ENCODE measurements around the gene BACH2. TPM values are rescaled to one million over a fixed set of nuclear protein-coding genes. Genes with fewer than 3 reads are reported as not detected.

BACH2 gene
- total and polyA plus RNA-seq, 9 of the 15 experiments (the other 6 are each of a cell fraction or from before 2014, with no cell fraction given): 0.06 to 3.1 (median 0.59) TPM

DNA sequence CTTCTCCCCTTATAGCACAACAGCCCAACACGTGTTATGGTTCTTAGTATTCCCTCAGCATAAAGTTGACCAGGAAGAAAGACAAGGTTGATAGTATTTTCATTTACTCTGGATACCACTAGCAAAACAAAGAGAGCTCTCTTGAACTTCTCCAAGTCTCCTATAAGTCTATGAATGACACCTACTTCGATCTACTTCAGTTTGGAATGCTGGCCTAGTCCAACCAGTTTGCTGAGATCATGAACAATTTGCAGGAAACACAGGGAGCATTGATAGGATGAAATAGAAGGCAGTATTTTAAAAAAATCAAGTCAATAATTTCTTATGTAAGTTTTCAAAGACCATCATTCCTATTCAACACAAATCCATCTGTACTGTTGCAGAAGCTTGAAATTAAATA, 308.8 kb downstream of the BACH2 start (continued):
- TF ChIP-seq IRF1 (CRISPR knock-in tag; IDR thresholded peaks at IDR 0.05; ENCODE audit: borderline replicate concordance) (no peak), POLR2H (tag; IDR thresholded peaks at IDR 0.05; ENCODE audit: low read depth) (no peak), CHD4 (IDR thresholded peaks at IDR 0.05; ENCODE audit: insufficient read depth, insufficient replicate concordance, low read depth, low read length, poor library complexity, severe bottlenecking) (no peak), MTA1 (IDR thresholded peaks at IDR 0.05; ENCODE audit: borderline replicate concordance) (no peak)

DNA sequence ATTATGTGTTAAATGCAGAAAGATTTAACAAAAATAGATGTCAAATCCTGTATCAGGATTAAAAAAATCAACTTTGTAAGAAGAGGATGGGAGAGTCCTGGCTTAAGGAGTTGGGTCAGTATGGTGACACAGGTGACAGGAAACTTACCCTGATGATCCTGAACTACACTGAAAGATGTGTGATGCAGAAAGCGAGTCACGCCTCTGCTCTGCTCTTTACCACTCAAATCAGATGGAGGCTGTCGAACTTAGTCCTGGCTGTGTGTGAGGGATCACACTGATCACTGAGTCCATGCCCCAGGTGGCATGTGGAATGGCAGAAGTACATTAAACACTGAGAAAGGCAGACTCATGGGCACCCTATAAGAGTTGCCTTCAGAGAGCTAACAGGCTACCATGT, 309.5 kb downstream of the BACH2 start:
- no peaks in the 10 kb centered on the region for H4K20me1 ChIP-seq (replicated peaks; ENCODE audit: control insufficient read depth, insufficient read depth, low read length)
- H3K79me2 ChIP-seq (ENCODE audit: control insufficient read depth, insufficient read depth, low read length): no peaks in the 10 kb centered on the region
- no peak overlapping the region for H3K9ac ChIP-seq (ENCODE audit: insufficient read depth in 1 of 2, low read depth in 2 of 2, low read length in 2 of 2)
- no peaks in the 10 kb centered on the region for H3K36me3 ChIP-seq (ENCODE audit: control insufficient read depth, insufficient read depth, low read length)
- POLR2A ChIA-PET: no interaction called here
- ATAC-seq: no peak
- H3K4me1 ChIP-seq (replicated peaks in 1 of 2; ENCODE audit: control insufficient read depth in 2 of 2, insufficient read depth in 2 of 2, low read length in 2 of 2): 0 out of 5 replicates have a peak, but pooled peaks cover 0 to 2% of the 10 kb centered on the region in 2 experiments
- H2AFZ ChIP-seq (ENCODE audit: low read depth, low read length): no peak overlapping the region
- no peak overlapping the region for H3K27ac ChIP-seq (ENCODE audit: extremely low read depth, low read depth, low read length)
- intact Hi-C loops (cut with micrococcal nuclease) (no loop called here), in situ Hi-C loops (cut with MboI) (no loop called here)
- H3K9me3 ChIP-seq (replicated peaks; ENCODE audit: control insufficient read depth, insufficient read depth, low read depth, low read length): no peaks in the 10 kb centered on the region
- no peak overlapping the region for H3K4me2 ChIP-seq (ENCODE audit: insufficient read depth, low read length)
- H3K4me3 ChIP-seq: no peak overlapping the region
- BruUV-seq (replicated peaks): no TSS peak
- CTCF ChIA-PET (ENCODE audit: low intra/inter-chr PET ratio): no interaction called here
- WGBS (ENCODE audit: insufficient coverage, low coverage, missing lambda C conversion rate): 9% methylated on average over 3 of the region's 3 CpGs
- DNase-seq (ENCODE audit: extremely low read depth in 1 of 4, low spot score in 3 of 4): no peak
- H3K27me3 ChIP-seq (ENCODE audit: control insufficient read depth in 2 of 2, insufficient read depth in 2 of 2, low read length in 2 of 2): peaks cover 4 to 12% of the 10 kb centered on the region in 2 experiments; a peak in 3 of 5 replicates
- no peak for FAIRE-seq
- H3K9me1 ChIP-seq (ENCODE audit: control insufficient read depth, insufficient read depth, low read length): no peaks in the 10 kb centered on the region
- TF ChIP-seq RFX1 (IDR thresholded peaks at IDR 0.05) (no peak), E4F1 (CRISPR knock-in tag; IDR thresholded peaks at IDR 0.05; ENCODE audit: borderline replicate concordance) (no peak), SMARCC2 (IDR thresholded peaks at IDR 0.05; ENCODE audit: low read depth) (no peak), CBX2 (IDR thresholded peaks at IDR 0.05; ENCODE audit: insufficient read depth, low read length, poor library complexity, severe bottlenecking) (no peak), ELK3 (CRISPR knock-in tag; IDR thresholded peaks at IDR 0.05) (no peak), E2F6 (IDR thresholded peaks at IDR 0.05; ENCODE audit: borderline replicate concordance in 1 of 2, extremely low read depth in 1 of 2, insufficient read depth in 1 of 2, insufficient read length in 1 of 2, low read depth in 1 of 2, low read length in 1 of 2, poor library complexity in 1 of 2, severe bottlenecking in 1 of 2) (no peak), ZEB2 (IDR thresholded peaks at IDR 0.05) (no peak)
- TF ChIP-seq, protein P1, sequence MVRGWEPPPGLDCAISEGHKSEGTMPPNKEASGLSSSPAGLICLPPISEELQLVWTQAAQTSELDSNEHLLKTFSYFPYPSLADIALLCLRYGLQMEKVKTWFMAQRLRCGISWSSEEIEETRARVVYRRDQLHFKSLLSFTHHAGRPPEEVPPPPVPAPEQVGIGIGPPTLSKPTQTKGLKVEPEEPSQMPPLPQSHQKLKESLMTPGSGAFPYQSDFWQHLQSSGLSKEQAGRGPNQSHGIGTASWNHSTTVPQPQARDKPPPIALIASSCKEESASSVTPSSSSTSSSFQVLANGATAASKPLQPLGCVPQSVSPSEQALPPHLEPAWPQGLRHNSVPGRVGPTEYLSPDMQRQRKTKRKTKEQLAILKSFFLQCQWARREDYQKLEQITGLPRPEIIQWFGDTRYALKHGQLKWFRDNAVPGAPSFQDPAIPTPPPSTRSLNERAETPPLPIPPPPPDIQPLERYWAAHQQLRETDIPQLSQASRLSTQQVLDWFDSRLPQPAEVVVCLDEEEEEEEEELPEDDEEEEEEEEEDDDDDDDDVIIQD (CRISPR knock-in tag; IDR thresholded peaks at IDR 0.05): no peak

All from K562 (cell line).